ENCODE results near the gene GTSE1.

DNA sequence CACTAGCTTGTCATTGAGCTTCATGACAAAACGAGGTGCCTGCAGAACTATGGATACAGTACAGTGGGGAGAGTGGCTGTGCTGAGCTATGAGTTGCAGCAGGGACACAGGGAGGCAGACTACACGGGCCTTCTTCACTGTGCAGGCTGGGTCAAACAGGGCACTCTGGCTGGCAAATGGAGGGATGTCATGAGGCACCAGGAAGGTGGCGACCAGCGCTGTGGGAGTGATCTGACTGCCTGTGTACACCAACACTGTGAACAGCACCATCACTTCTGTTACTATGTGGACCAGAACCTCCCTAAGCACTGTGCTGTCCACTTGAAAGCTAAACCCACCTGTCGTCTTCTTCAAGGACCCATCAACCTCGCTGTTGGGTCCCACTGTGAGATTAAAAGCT is 36.6 kb upstream of the GTSE1 start:
- TF ChIP-seq POLR2AphosphoS5 (IDR thresholded peaks at IDR 0.05; ENCODE audit: low read depth, low read length) (no peak), TAF1 (IDR thresholded peaks at IDR 0.05; ENCODE audit: borderline replicate concordance, insufficient read depth, low read length) (no peak)
- TF ChIP-seq, protein P1, sequence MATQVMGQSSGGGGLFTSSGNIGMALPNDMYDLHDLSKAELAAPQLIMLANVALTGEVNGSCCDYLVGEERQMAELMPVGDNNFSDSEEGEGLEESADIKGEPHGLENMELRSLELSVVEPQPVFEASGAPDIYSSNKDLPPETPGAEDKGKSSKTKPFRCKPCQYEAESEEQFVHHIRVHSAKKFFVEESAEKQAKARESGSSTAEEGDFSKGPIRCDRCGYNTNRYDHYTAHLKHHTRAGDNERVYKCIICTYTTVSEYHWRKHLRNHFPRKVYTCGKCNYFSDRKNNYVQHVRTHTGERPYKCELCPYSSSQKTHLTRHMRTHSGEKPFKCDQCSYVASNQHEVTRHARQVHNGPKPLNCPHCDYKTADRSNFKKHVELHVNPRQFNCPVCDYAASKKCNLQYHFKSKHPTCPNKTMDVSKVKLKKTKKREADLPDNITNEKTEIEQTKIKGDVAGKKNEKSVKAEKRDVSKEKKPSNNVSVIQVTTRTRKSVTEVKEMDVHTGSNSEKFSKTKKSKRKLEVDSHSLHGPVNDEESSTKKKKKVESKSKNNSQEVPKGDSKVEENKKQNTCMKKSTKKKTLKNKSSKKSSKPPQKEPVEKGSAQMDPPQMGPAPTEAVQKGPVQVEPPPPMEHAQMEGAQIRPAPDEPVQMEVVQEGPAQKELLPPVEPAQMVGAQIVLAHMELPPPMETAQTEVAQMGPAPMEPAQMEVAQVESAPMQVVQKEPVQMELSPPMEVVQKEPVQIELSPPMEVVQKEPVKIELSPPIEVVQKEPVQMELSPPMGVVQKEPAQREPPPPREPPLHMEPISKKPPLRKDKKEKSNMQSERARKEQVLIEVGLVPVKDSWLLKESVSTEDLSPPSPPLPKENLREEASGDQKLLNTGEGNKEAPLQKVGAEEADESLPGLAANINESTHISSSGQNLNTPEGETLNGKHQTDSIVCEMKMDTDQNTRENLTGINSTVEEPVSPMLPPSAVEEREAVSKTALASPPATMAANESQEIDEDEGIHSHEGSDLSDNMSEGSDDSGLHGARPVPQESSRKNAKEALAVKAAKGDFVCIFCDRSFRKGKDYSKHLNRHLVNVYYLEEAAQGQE (IDR thresholded peaks at IDR 0.05; ENCODE audit: insufficient read depth in 1 of 2, low read depth in 2 of 2, low read length in 2 of 2), result no peak
